Stimulated activated CD8-positive, alpha-beta memory T cell treated with anti-CD3 and anti-CD28 coated beads, Interleukin-12 subunit alpha, Interleukin-12 subunit beta, amount 100 ng/mL, for 1 hour (primary cell): ENCODE data around the gene MARCHF6.
"Not testable (repeated sequence)": the region's sequence is repeated elsewhere in the genome, so short reads cannot be mapped to it uniquely, and the experiment has no call there.

ENCODE experiments used
- DNase-seq: peaks from one replicate; pipeline ENCODE4 v3.0.0-alpha.2; 2020; ENCODE audit warnings: low read depth

The MARCHF6 gene

DNA sequence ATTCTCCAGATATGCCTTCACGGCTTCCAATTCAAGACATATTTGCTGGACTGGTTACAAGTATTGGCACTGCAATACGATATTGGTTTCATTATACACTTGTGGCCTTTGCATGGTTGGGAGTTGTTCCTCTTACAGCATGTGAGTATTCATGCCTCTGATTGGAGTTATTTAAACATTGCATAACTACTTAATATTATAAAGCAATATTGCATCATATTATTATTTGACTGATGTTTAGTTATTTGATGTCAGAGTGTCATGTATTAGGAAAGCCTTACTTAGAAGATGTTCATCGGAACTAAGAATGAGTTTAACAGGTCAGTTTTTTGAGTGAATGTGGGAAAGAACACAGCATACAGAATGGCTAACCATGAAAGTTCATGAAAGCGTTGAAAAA, 28.3 kb downstream of the MARCHF6 start:
- no peak for DNase-seq

- no peak for DNase-seq
Observed at GRCh38 chr5:10384483-10384882, 31.0 kb downstream of the MARCHF6 start.

GRCh38 chr5:10387690-10388089, 34.2 kb downstream of the MARCHF6 start:
- DNase-seq, result no peak

DNA sequence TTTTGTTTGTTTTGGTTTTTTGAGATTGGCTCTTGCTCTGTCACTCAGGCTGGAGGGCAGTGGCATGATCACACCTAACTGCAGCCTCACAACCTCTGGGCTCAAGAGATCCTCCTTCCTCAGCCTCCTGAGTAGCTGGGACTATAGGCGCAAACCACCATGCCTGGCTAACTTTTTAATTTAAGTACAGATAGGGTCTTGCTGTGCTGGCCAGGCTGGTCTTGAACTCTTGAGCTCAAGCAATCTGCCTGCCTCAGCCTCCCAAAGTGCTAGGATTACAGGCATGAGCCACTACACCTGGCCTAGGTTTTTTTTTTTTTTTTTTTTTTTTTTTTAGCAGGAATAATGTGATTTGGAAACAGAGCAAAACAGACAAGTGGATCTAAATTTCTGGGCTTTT, 37.6 kb downstream of the MARCHF6 start:
- DNase-seq, result no peak

- DNase-seq, result not testable (repeated sequence)
Observed at GRCh38 chr5:10392567-10393328, 39.3 kb downstream of the MARCHF6 start.

GRCh38 chr5:10393491-10393890, 40.0 kb downstream of the MARCHF6 start:
- DNase-seq, result no peak

- DNase-seq, result no peak
Observed at GRCh38 chr5:10396552-10396951, 43.1 kb downstream of the MARCHF6 start.

- DNase-seq, result no peak
Observed at GRCh38 chr5:10399839-10400238, 46.3 kb downstream of the MARCHF6 start.

- DNase-seq, result no peak
Observed at GRCh38 chr5:10400411-10400810, 46.9 kb downstream of the MARCHF6 start.

GRCh38 chr5:10400831-10401230, 47.3 kb downstream of the MARCHF6 start:
- DNase-seq, result no peak

DNA sequence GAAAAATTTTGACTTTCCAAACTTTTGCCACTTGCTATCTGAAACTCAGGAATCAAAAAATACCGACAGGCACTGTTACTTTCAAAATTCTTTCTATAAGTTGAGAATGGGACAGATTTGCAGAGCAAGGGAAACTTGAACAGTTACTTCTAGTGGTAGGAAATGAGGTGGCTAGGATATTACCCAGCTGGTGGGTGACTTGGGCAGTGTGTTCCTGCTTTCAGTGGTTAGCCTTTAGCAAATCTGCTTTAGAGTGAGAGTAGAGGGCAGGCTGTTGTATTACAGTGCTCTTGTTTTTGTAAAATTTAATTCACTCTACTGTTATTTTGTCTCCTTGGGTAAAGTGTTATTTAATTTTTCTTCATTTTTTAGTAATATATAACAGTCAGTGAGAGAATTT, 48.0 kb downstream of the MARCHF6 start:
- DNase-seq, result no peak
